Endothelial cell of umbilical vein (primary cell): ENCODE data around the gene PRSS58.

Experiments
- CTCF ChIP-seq, 2 donors: IDR thresholded peaks; 1 replicate in 1 of 2; 2 replicates in 1 of 2; pipeline ENCODE4 v1.5.1; 2011; ENCODE audit warnings: low read length in 2 of 2, mild to moderate bottlenecking in 2 of 2, moderate library complexity in 2 of 2, control low read depth in 1 of 2, inconsistent platforms in 1 of 2, low read depth in 1 of 2; ENCODE audit not compliant: insufficient read depth in 1 of 2; ENCODE audit errors: extremely low read depth in 1 of 2
- POLR2A ChIP-seq: IDR thresholded peaks from 2 replicates; pipeline ENCODE4 v1.6.1; 2012; ENCODE audit warnings: low read depth, mild to moderate bottlenecking, control low read depth, low read length

GRCh38 chr7:142272841-142273240 is 15.0 kb upstream of the PRSS58 start:
- TF ChIP-seq CTCF (IDR thresholded peaks at IDR 0.05; ENCODE audit: extremely low read depth in 1 of 2, insufficient read depth in 1 of 2, low read depth in 1 of 2, low read length in 2 of 2) (no peak), POLR2A (no peak)
